NT2/D1 (cell line): Measurements from ENCODE around the gene TMA7B.

Experiments used
- SUZ12 ChIP-seq: IDR thresholded peaks from 2 replicates; pipeline ENCODE4 v1.6.1; 2011; ENCODE audit not compliant: insufficient read length, insufficient read depth; ENCODE audit errors: extremely low read depth
- YY1 ChIP-seq: IDR thresholded peaks from 2 replicates; pipeline ENCODE4 v1.6.1; 2011; ENCODE audit not compliant: insufficient read length, insufficient read depth

- TF ChIP-seq SUZ12 (no peak), YY1 (no peak)
Observed at GRCh38 chr22:39974065-39974464, 13.9 kb downstream of the TMA7B start.
